Activated CD4-positive, alpha-beta memory T cell treated with anti-CD3 and anti-CD28 coated beads, Interleukin-2, amount 10 ng/mL, durations not matched to agents 7 days and 5 days (primary cell): ENCODE data around the gene MAP3K3. TPM values are rescaled to one million over a fixed set of nuclear protein-coding genes. Genes with fewer than 3 reads are reported as not detected.

Source experiments
- CTCF ChIA-PET: fragments of 350-600 bp; sonication (Branson Sonifier 250); formaldehyde crosslinking; loops from one replicate; lab custom pipeline; 2021; ENCODE audit warnings: antibody characterized with exemption, inconsistent platforms; lab: Charles Lee
- POLR2A ChIA-PET: fragments of 350-600 bp; sonication (Branson Sonifier 250); formaldehyde crosslinking; loops from one replicate; lab custom pipeline; 2021; ENCODE audit warnings: antibody characterized with exemption; lab: Charles Lee
- DNase-seq: peaks from one replicate; pipeline ENCODE4 v3.0.0-alpha.2; 2020
- H3K27ac Mint-ChIP-seq: one replicate; pipeline ENCODE4 v1.8.0; 2021; ENCODE audit warnings: mild to moderate bottlenecking, mixed read lengths
- H3K27me3 Mint-ChIP-seq: one replicate; pipeline ENCODE4 v1.8.0; 2021; ENCODE audit warnings: mixed read lengths
- H3K36me3 Mint-ChIP-seq: one replicate; pipeline ENCODE4 v1.8.0; 2021; ENCODE audit warnings: low read depth, mixed read lengths
- H3K4me1 Mint-ChIP-seq: one replicate; pipeline ENCODE4 v1.8.0; 2021; ENCODE audit warnings: mixed read lengths
- H3K4me3 Mint-ChIP-seq: one replicate; pipeline ENCODE4 v1.8.0; 2021; ENCODE audit warnings: mild to moderate bottlenecking, mixed read lengths
- H3K9me3 Mint-ChIP-seq: one replicate; pipeline ENCODE4 v1.8.0; 2021; ENCODE audit warnings: mixed read lengths
- total RNA-seq, 2 experiments: library from RNA; stranded (reverse); gene quantifications; one replicate each; pipeline ENCODE4 v1.2.3, GENCODE V29; 2021

MAP3K3 gene
- total RNA-seq, 2 experiments from 2014 or later = 46.5 to 47.8 TPM

DNA sequence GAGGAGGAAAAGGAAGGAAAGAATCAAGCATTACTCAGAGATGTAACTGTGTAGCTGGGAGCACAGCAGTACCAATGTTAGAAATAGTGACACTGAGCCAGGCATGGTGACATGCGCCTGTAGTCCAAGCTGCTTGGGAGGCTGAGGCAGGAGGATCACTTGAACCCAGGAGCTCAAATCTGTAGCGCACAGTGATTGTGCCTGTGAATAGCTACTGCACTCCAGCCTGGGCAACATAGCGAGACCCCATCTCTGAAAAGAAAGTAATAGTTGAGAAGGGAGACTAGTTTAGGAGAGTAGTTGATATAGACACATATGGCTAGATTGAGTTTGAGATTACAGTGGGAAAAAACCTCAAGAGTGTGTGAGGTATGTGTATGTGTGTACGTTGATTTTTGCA lies 17.8 kb downstream of the MAP3K3 start:
- Mint-ChIP-seq H3K9me3 (no peaks in the 10 kb centered on the region), H3K4me3 (no peak overlapping the region), H3K36me3 (peaks cover 27% of the 10 kb centered on the region), H3K27me3 (no peaks in the 10 kb centered on the region), H3K27ac (no peak overlapping the region), H3K4me1 (peaks cover 4% of the 10 kb centered on the region)
- DNase-seq = no peak
- ChIA-PET CTCF (interaction anchor here (0.7 to 0.8 kb wide), 2 partner anchors 214 to 574 kb away, joined by 3 read pairs; no protein-coding TSS in a partner anchor), POLR2A (no interaction called here)

DNA sequence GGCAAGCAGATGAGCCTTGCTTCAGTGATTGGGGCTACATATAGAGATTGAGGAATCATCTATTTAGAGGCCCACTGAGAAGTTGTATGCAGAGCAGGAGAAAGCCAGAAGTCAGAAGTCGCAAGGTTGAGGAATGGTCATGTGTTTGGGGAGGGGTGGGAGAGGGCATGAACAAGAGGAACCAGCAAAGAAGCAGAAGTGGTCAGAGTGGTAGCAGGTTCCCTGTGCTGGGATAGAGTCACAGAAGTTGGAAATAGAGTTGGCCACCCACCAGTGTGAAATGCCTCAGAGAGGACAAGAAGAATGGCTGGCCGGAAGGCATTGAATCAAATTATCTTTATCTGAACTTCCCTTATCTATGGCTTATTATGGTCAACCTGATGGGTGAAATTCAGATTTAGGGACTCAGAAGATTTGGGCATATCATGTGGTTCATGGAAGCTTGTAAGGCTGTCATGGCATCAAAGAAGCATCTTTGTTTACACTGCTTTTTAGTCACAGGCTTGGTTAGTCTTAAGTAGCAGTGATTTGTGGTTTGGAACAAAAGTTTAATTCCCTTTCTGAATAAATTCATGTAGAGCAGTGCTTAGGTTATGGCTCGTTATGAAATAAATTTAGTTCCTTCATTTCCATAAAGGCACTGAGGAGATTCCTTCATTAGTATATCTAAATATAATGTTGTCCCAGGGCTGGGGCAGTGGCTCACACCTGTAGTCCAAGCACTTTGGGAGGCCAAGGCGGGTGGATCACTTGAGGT lies 19.7 kb downstream of the MAP3K3 start:
- H3K36me3 Mint-ChIP-seq = peaks cover 22% of the 10 kb centered on the region
- peaks cover 10% of the 10 kb centered on the region for H3K4me1 Mint-ChIP-seq
- H3K9me3 Mint-ChIP-seq = no peaks in the 10 kb centered on the region
- no peaks in the 10 kb centered on the region for H3K27me3 Mint-ChIP-seq
- no peak overlapping the region for H3K4me3 Mint-ChIP-seq
- CTCF ChIA-PET = no interaction called here
- no peak for DNase-seq
- H3K27ac Mint-ChIP-seq = no peak overlapping the region
- POLR2A ChIA-PET = no interaction called here

DNA sequence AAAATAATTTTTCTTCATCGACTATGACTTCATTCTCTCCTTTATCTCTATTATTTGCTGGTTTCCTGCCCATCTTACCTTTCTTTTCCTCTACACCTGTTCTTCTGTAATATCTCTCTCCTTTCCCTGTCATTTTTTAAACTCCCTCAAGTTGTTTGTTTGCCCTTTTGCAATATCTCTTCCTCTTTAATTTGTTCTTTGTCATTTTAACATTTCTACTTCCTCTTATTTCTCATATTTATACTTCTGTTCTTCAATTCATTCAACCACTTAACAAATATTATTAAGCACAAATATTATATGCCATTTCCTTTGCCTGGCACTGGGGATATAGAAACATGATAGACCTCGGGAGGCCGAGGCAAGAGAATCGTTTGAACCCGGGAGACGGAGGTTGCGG lies 22.6 kb downstream of the MAP3K3 start:
- CTCF ChIA-PET = no interaction called here
- no peak overlapping the region for H3K4me3 Mint-ChIP-seq
- H3K36me3 Mint-ChIP-seq = peaks cover 37% of the 10 kb centered on the region
- no peak for DNase-seq
- POLR2A ChIA-PET = no interaction called here
- H3K4me1 Mint-ChIP-seq = peaks cover 13% of the 10 kb centered on the region
- H3K27ac Mint-ChIP-seq = no peak overlapping the region
- H3K27me3 Mint-ChIP-seq = no peaks in the 10 kb centered on the region
- H3K9me3 Mint-ChIP-seq = no peaks in the 10 kb centered on the region

DNA sequence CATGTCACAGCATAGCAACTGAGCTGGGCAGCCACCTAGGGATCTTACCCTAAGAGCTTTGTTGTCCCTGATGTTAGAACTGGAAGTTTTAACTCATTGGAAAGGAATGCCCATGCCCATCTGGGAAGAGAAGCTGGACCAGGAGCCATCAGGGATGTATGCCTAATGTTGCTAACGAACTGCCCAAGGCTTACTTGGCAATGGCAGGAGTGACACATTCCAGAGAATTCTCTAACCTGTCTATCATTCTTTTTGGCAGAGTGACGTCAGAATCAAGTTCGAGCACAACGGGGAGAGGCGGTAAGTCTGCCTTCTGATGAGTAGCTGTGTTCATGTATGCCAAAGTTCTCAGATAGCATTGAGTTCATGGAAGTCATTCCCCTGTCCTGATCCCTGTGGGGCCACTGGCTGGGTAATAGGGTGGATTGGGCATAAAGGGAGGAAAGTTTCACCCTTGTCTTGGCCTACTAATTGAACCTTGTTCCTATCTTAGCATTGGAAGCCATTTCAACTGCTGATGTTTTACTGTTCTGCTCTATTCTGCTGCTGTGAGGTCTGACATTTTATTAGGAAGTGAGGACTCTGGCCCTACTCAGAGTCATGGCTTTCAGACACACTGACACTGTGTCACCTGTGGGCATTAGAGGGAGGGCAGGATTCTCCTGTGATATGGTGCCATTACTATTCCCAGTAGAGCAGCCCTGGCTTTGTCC lies 23.7 kb downstream of the MAP3K3 start:
- ChIA-PET POLR2A (no interaction called here), CTCF (interaction anchor here (0.8 to 0.9 kb wide), 2 partner anchors 35 to 64 kb away, joined by 3 read pairs; no protein-coding TSS in a partner anchor)
- peaks cover 16% of the 10 kb centered on the region for H3K4me1 Mint-ChIP-seq
- no peaks in the 10 kb centered on the region for H3K9me3 Mint-ChIP-seq
- no peak overlapping the region for H3K27ac Mint-ChIP-seq
- DNase-seq = no peak
- H3K4me3 Mint-ChIP-seq = no peak overlapping the region
- H3K27me3 Mint-ChIP-seq = no peaks in the 10 kb centered on the region
- H3K36me3 Mint-ChIP-seq = peaks cover 40% of the 10 kb centered on the region

DNA sequence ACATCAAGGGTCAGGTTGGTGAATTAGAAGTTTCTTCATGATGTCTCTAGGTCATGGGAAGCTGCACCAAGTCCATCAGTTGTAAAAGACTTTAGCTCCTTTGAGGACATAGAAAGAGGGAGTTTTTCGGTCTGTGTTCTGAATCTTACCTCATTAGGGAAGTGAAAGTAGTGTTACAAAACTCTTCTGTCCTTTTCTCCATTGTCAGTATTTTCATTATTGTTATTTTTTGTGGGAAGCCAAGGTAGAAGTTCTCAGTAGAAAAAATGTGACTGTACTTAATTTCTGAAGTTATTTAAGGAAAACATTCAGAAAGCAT lies 24.2 kb downstream of the MAP3K3 start:
- POLR2A ChIA-PET = no interaction called here
- no peak overlapping the region for H3K27ac Mint-ChIP-seq
- no peaks in the 10 kb centered on the region for H3K27me3 Mint-ChIP-seq
- peaks cover 41% of the 10 kb centered on the region for H3K36me3 Mint-ChIP-seq
- H3K9me3 Mint-ChIP-seq = no peaks in the 10 kb centered on the region
- CTCF ChIA-PET = interaction anchor here (0.9 kb wide), 1 partner anchor 36 kb away, joined by 3 read pairs; no protein-coding TSS in a partner anchor
- no peak for DNase-seq
- H3K4me1 Mint-ChIP-seq = peaks cover 16% of the 10 kb centered on the region
- no peak overlapping the region for H3K4me3 Mint-ChIP-seq

DNA sequence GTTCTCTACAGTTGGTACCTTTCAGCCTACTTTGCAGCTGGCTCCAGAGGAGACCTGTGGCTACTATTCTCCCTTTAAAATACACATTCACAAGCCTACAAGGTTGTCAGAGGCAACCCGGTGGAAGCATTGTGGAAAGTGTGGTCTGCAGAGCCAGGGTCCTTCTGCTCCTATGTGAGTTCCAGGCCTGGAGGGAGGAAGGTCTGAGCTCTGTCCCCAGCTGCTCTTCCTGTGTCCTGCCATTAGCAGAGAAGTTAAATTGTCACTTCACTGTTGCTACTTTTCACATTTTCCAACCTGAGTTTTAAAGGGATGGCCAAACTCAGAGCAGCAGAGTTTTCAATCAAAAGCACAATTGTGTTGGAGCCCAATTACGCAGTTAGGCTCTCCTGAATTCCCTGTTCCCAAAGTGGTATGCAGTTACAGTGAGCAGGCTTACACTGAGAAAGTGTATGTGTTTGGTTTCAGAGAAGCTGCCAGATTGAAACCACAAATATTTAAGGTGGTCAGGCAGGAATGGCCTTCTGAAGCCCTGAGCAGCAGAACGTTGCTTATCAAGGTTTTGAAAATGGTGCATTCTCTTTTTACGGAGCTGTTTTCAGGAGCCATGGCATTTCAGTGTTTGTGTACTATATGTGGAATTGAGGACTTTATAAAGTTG lies 25.0 kb downstream of the MAP3K3 start:
- H3K36me3 Mint-ChIP-seq = peaks cover 45% of the 10 kb centered on the region
- no peak overlapping the region for H3K27ac Mint-ChIP-seq
- ChIA-PET CTCF (interaction anchor here (0.9 kb wide), 1 partner anchor 36 kb away, joined by 3 read pairs; no protein-coding TSS in a partner anchor), POLR2A (interaction anchor here (0.9 kb wide), 1 partner anchor 26 kb away, joined by 4 read pairs; no protein-coding TSS in a partner anchor)
- no peak overlapping the region for H3K4me3 Mint-ChIP-seq
- no peaks in the 10 kb centered on the region for H3K27me3 Mint-ChIP-seq
- H3K4me1 Mint-ChIP-seq = peaks cover 16% of the 10 kb centered on the region
- DNase-seq = no peak
- no peaks in the 10 kb centered on the region for H3K9me3 Mint-ChIP-seq

DNA sequence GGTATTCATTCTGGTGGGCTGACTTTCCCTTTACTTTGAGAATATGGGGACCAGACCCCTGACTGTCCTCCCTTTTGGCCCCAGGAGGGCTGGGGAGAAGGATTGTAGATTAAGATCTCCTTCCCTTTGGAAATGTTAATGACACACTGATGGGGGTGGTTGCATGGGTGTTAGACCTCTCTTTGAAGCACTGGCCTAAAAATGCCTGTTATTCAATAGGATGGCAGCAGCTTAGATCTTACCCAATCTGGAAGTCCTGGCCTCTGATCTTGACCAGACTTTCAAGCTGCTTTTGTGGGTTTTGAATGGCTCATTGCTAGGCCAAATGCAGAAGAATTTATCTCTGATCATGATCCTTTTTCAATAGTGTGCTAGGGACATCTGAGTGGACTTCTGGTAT lies 25.7 kb downstream of the MAP3K3 start:
- Mint-ChIP-seq H3K36me3 (peaks cover 52% of the 10 kb centered on the region), H3K9me3 (no peaks in the 10 kb centered on the region), H3K4me3 (no peak overlapping the region), H3K27me3 (no peaks in the 10 kb centered on the region), H3K4me1 (peaks cover 16% of the 10 kb centered on the region), H3K27ac (no peak overlapping the region)
- DNase-seq = no peak
- ChIA-PET POLR2A (interaction anchor here (0.9 kb wide), 1 partner anchor 26 kb away, joined by 4 read pairs; no protein-coding TSS in a partner anchor), CTCF (no interaction called here)

DNA sequence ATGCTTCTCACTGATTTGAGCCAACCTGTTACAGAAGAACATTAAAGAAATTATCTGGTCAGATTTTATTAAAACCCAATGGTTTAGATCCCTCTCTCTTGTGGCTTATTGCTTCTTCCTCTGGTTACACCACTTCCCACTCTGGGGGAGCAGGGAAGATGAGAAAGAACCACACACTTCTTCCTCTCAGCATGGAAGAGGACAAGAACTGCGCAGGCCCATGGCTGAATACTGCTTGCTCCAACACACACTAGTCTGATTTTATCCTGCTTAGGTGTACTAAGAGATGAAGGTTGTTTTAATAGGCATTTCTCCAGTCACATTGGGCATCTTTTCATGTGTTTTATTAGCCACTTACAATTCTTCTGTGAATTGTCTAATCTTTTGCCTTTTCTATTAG lies 27.6 kb downstream of the MAP3K3 start:
- no peak for DNase-seq
- Mint-ChIP-seq H3K27me3 (no peaks in the 10 kb centered on the region), H3K36me3 (peaks cover 58% of the 10 kb centered on the region), H3K9me3 (no peaks in the 10 kb centered on the region), H3K4me1 (peaks cover 16% of the 10 kb centered on the region), H3K27ac (no peak overlapping the region), H3K4me3 (no peak overlapping the region)
- CTCF ChIA-PET = no interaction called here
- POLR2A ChIA-PET = no interaction called here

DNA sequence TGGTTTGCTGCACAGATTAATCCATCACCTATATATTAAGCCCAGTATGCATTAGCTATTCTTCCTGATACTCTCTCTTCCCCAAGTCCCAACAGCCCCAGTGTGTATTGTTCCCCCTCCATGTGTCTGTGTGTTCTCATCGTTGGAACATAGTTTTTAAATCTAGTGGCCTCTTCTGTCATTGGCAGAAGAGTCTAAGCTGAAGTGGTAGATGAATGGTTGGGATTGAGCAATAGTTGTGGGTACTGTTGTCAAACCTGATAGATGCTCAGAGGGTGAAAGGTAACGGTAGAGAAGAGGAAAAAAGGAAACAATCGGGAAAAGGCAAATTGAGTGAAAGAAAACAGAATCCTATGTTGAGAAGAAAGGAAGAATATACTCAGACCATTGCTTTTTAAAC lies 29.9 kb downstream of the MAP3K3 start:
- DNase-seq = no peak
- peaks cover 10% of the 10 kb centered on the region for H3K4me1 Mint-ChIP-seq
- H3K27me3 Mint-ChIP-seq = no peaks in the 10 kb centered on the region
- no peaks in the 10 kb centered on the region for H3K9me3 Mint-ChIP-seq
- H3K36me3 Mint-ChIP-seq = peaks cover 50% of the 10 kb centered on the region
- ChIA-PET POLR2A (no interaction called here), CTCF (interaction anchor here (1.5 kb wide), 1 partner anchor 41 kb away, joined by 4 read pairs; no protein-coding TSS in a partner anchor)
- H3K4me3 Mint-ChIP-seq = no peak overlapping the region
- no peak overlapping the region for H3K27ac Mint-ChIP-seq

DNA sequence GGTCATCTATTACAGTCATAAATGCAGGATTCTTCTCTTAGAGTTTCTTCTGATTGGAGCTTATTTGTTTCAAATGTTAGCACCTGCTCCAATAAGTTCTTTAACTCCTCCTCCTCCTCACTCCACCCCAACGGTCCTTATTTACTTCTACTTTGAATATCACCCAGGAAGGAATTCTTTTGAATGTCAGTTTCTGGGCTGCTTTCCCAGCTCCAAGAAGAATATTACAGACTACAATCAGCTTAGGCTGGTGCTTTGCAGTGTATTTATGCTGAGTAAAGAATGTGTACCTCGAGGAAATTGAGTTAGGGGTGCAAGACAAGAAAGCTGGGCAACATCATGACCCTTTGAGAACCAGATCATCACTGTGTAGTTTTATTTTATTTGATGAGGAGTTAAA lies 30.8 kb downstream of the MAP3K3 start:
- no peaks in the 10 kb centered on the region for H3K27me3 Mint-ChIP-seq
- H3K36me3 Mint-ChIP-seq = peaks cover 51% of the 10 kb centered on the region
- no peak overlapping the region for H3K27ac Mint-ChIP-seq
- no peak overlapping the region for H3K4me3 Mint-ChIP-seq
- CTCF ChIA-PET = interaction anchor here (1.5 kb wide), 1 partner anchor 42 kb away, joined by 4 read pairs; no protein-coding TSS in a partner anchor
- no peaks in the 10 kb centered on the region for H3K9me3 Mint-ChIP-seq
- DNase-seq = no peak
- peaks cover 10% of the 10 kb centered on the region for H3K4me1 Mint-ChIP-seq
- POLR2A ChIA-PET = no interaction called here

DNA sequence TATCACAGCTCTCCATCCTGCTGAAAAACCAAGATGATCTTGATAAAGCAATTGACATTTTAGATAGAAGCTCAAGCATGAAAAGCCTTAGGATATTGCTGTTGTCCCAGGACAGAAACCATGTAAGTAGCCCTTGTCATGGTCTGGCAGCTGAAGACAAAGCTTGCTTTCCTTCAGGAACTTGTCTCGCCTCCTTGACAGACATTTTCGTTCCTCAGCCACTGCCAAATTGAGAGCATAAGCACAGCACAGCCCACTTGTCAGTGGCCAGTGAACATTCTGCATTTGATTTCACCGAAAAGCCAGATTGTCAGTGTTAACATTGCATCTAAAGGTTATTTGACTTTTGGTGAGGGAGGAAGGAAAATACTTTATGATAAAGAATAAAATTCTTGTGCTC lies 35.6 kb downstream of the MAP3K3 start:
- Mint-ChIP-seq H3K4me3 (no peak overlapping the region), H3K27me3 (no peaks in the 10 kb centered on the region), H3K4me1 (no peaks in the 10 kb centered on the region), H3K27ac (no peak overlapping the region), H3K9me3 (no peaks in the 10 kb centered on the region), H3K36me3 (peaks cover 38% of the 10 kb centered on the region)
- POLR2A ChIA-PET = interaction anchor here (0.7 kb wide), 1 partner anchor 153 kb away, joined by 3 read pairs; no protein-coding TSS in a partner anchor
- DNase-seq = no peak
- CTCF ChIA-PET = interaction anchor here (1.1 kb wide), 1 partner anchor 191 kb away, joined by 3 read pairs; no protein-coding TSS in a partner anchor

DNA sequence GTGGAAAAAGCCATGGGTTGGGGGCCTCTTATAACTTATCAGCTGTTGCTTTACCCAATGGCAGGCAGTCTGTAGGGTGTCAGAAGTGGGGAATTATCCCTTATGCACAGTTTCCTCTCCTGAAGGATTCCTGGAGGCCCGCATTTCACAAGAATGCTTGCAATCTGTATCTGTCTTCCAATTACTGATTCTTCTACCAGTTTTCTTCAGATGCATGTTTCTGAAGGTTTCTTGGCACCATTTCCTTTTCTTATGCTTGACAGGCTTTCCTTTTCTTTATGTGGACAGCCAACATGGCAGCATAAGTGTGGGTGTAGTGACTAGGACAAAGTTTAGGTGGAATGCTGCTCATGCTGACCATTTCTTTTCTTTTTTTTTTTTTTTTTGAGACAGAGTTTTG lies 36.1 kb downstream of the MAP3K3 start:
- POLR2A ChIA-PET = no interaction called here

DNA sequence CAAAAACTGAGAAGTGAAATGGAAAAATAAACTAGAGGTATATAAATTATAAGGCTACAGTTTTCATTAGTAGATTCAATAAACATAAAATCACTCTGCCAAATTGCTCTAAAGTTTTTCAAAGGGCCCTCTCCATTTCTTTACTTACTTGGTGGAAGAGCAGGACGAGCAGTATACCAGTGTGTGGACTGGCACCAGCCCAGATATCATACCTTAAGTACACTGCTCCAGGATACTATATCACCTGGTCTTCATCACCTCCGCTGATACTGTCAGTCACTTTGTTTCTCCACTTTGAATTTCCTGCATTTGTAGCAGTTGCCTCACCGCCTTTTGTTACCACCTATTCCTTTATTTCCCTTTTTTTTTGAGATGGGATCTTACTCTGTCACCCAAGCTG lies 37.6 kb downstream of the MAP3K3 start:
- CTCF ChIA-PET = interaction anchor here (0.8 kb wide), 1 partner anchor 28 kb away, joined by 3 read pairs; no protein-coding TSS in a partner anchor
- POLR2A ChIA-PET = no interaction called here
- no peaks in the 10 kb centered on the region for H3K9me3 Mint-ChIP-seq
- peaks cover 36% of the 10 kb centered on the region for H3K36me3 Mint-ChIP-seq
- H3K4me3 Mint-ChIP-seq = no peak overlapping the region
- DNase-seq = no peak
- H3K27ac Mint-ChIP-seq = no peak overlapping the region
- H3K27me3 Mint-ChIP-seq = no peaks in the 10 kb centered on the region
- H3K4me1 Mint-ChIP-seq = peaks cover 2% of the 10 kb centered on the region

More for the DNA sequence above, 36.1 kb downstream of the MAP3K3 start:
- CTCF ChIA-PET = no interaction called here
- Mint-ChIP-seq H3K27me3 (no peaks in the 10 kb centered on the region), H3K9me3 (no peaks in the 10 kb centered on the region), H3K27ac (no peak overlapping the region), H3K4me3 (no peak overlapping the region), H3K4me1 (no peaks in the 10 kb centered on the region), H3K36me3 (peaks cover 34% of the 10 kb centered on the region)
- no peak for DNase-seq
